ENCODE results near the gene NMNAT2.

- TF ChIP-seq ZNF274 (IDR thresholded peaks at IDR 0.05; ENCODE audit: low read depth, low read length) (no peak), SUZ12 (IDR thresholded peaks at IDR 0.05; ENCODE audit: extremely low read depth, insufficient read depth, insufficient read length) (no peak)
These were observed 45.4 kb upstream of the NMNAT2 start for GRCh38 chr1:183463566-183463965.

Data from NT2/D1 (cell line).